Dermis blood vessel endothelial cell (primary cell): ENCODE results near the gene SEL1L2. TPM values are rescaled to one million over a fixed set of nuclear protein-coding genes. Genes with fewer than 3 reads are reported as not detected.

ENCODE experiments used
- DNase-seq: peaks from one replicate; pipeline ENCODE4 v3.0.0; 2010
- total RNA-seq: library from RNA; depleted of rRNA; stranded (reverse); fragments of >200 nt; gene quantifications from 2 replicates; pipeline ENCODE4 v1.2.3, GENCODE V29; 2014

SEL1L2 gene
- total RNA-seq, 1 donor from 2014 or later: not detected

- no peak for DNase-seq
Observed at GRCh38 chr20:13813910-13814309, 176.5 kb downstream of the SEL1L2 start.

- DNase-seq: no peak
Observed at GRCh38 chr20:13810446-13810845, 180.0 kb downstream of the SEL1L2 start.

- DNase-seq: no peak
Observed at GRCh38 chr20:13809855-13810254, 180.6 kb downstream of the SEL1L2 start.

- DNase-seq: no peak
Observed at GRCh38 chr20:13809373-13809772, 181.0 kb downstream of the SEL1L2 start.

- peak; percentile 82 for DNase-seq
Observed at GRCh38 chr20:13800728-13801134, 189.7 kb downstream of the SEL1L2 start.

GRCh38 chr20:13799974-13800373, 190.4 kb downstream of the SEL1L2 start:
- no peak for DNase-seq

Other genes starting within 250 kb of the SEL1L2 start
- gene ESF1, start 205.7 kb downstream of the SEL1L2 start, total RNA-seq: 14.0 and 14.3 TPM in 2 replicates
- 15.1 and 17.7 TPM in 2 replicates for gene NDUFAF5, start 205.6 kb downstream of the SEL1L2 start, total RNA-seq
- 0.28 and 0.85 TPM in 2 replicates for gene MACROD2, start 4.9 kb upstream of the SEL1L2 start, total RNA-seq